Upper lobe of left lung (tissue), 6 donors: ENCODE data around the gene INTS6. TPM values are rescaled to one million over a fixed set of nuclear protein-coding genes. Genes with fewer than 3 reads are reported as not detected.

Experiments used
- ATAC-seq, 2 donors: fragments of 200-7000 bp; cut with Tn5 transposase; one replicate each; pipeline ENCODE4 v1.9.1; 2022; ENCODE audit warnings: mild to moderate bottlenecking in 2 of 2, moderate library complexity in 2 of 2; ENCODE audit not compliant: low FRiP score in 2 of 2
- DNase-seq, 2 donors: peaks; one replicate each; pipeline ENCODE4 v3.0.0-alpha.2; 2019 to 2020
- H3K27ac ChIP-seq, 4 donors: fragments of 200-600 bp; sonication (generic); one replicate each; pipeline ENCODE4 v1.5.1; 2016 to 2019
- H3K27me3 ChIP-seq, 4 donors: fragments of 200-600 bp; sonication (generic); one replicate each; pipeline ENCODE4 v1.5.1; 2017 to 2019
- H3K36me3 ChIP-seq, 4 donors: fragments of 200-600 bp; sonication (generic); one replicate each; pipeline ENCODE4 v1.5.1; 2016 to 2019
- H3K4me1 ChIP-seq, 4 donors: fragments of 200-600 bp; sonication (generic); one replicate each; pipeline ENCODE4 v1.5.1; 2018 to 2019
- H3K4me3 ChIP-seq, 4 donors: fragments of 200-600 bp; sonication (generic); one replicate each; pipeline ENCODE4 v1.5.1; 2017 to 2019; ENCODE audit warnings: mild to moderate bottlenecking in 2 of 4, moderate library complexity in 1 of 4
- H3K9me3 ChIP-seq, 4 donors: fragments of 200-600 bp; sonication (generic); one replicate each; pipeline ENCODE4 v1.5.1; 2018 to 2019
- CTCF ChIP-seq, 6 experiments: fragments of 450-650 bp in 4 of 6; fragments of 200-600 bp in 2 of 6; sonication (generic) in 2 of 6; IDR thresholded peaks; one replicate each; pipeline ENCODE4 v1.5.1; 2016 to 2019; ENCODE audit warnings: antibody characterized with exemption in 6 of 6
- EP300 ChIP-seq, 4 donors: sonication (generic); formaldehyde crosslinking; IDR thresholded peaks; one replicate each; pipeline ENCODE4 v1.5.1; 2017; ENCODE audit warnings: antibody characterized with exemption in 4 of 4, control low read depth in 2 of 4
- POLR2A ChIP-seq, 4 donors: fragments of 450-650 bp; IDR thresholded peaks; one replicate each; pipeline ENCODE4 v1.5.1; 2016 to 2017; ENCODE audit warnings: antibody characterized with exemption in 4 of 4, mild to moderate bottlenecking in 2 of 4
- POLR2AphosphoS5 ChIP-seq, 2 donors: sonication (generic); formaldehyde crosslinking; IDR thresholded peaks; one replicate each; pipeline ENCODE4 v1.5.1; 2017; ENCODE audit warnings: antibody characterized with exemption in 2 of 2
- WGBS, 2 donors: methylation state at CpG; one replicate each; pipeline ENCODE4 v1.1.5; 2017 to 2018; 5-methylcytosine and 5-hydroxymethylcytosine counted together
- total RNA-seq, 6 donors: library from RNA; depleted of rRNA in 4 of 6; stranded (reverse); fragments of >200 nt in 4 of 6; gene quantifications; one replicate each; pipeline versions ENCODE4 v1.1.0 to v1.2.1, GENCODE V29; 2016 to 2021
- donor health status: DM: no; HTN: no; CAD: no; lungs with moderate emphysema.
- donor health status: DM: no; HTN: yes; CAD: no; lungs with severe emphysema.

The INTS6 gene
- total RNA-seq, 6 donors from 2014 or later: 20.5 to 43.2 (median 24.8) TPM

DNA sequence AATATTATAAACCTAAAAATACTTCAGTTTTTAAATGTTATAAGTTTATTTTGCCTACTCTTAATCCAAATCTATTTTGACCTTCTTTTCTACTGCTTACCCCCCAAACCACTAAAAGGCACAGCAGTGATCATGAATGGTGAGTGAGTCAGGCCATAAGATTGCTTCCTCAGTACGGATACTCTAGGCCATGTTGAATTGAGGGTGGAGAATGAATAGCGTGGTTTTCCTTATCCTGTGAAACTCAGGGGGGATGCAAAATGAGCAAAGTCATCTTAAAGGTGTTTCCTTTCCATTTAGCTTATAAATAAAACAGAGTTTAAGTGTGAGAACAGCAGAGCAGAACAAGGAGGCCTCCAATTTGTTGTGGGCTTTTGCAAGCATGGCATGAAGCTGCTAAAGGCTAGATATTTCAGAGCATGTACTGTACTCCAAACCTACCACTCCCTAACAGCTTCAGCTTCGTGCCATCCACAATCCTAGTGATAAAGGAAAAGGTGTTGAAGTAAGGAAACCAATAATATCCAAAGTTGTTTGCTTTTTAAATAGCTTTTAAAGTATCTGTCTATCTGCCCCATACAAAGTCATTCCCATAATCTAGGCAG lies 88.3 kb downstream of the INTS6 start:
- ATAC-seq (no peak), DNase-seq (no peak)
- H3K4me3 ChIP-seq: no peak overlapping the region
- no peak overlapping the region for H3K27ac ChIP-seq
- no peaks in the 10 kb centered on the region for H3K27me3 ChIP-seq
- WGBS, 2 donors: 79 to 82% methylated on average over 3 of the region's 3 CpGs
- peaks cover 3 to 72% (median 20%) of the 10 kb centered on the region in 4 donors for H3K36me3 ChIP-seq
- no peaks in the 10 kb centered on the region for H3K9me3 ChIP-seq
- no peaks in the 10 kb centered on the region for H3K4me1 ChIP-seq
- TF ChIP-seq POLR2AphosphoS5 (IDR thresholded peaks at IDR 0.05): no peak
- TF ChIP-seq EP300 (IDR thresholded peaks at IDR 0.05): no peak
- TF ChIP-seq POLR2A (IDR thresholded peaks at IDR 0.05): no peak
- TF ChIP-seq CTCF (IDR thresholded peaks at IDR 0.05): no peak

- Histone ChIP-seq H3K4me3 (no peak overlapping the region), H3K27ac (no peak overlapping the region), H3K36me3 (peaks cover 0 to 65% (median 18%) of the 10 kb centered on the region in 4 donors), H3K4me1 (no peaks in the 10 kb centered on the region), H3K9me3 (no peaks in the 10 kb centered on the region), H3K27me3 (no peaks in the 10 kb centered on the region)
- no peak for DNase-seq
- no peak for ATAC-seq
- TF ChIP-seq CTCF (IDR thresholded peaks at IDR 0.05): no peak
- no peak for TF ChIP-seq POLR2AphosphoS5 (IDR thresholded peaks at IDR 0.05)
Observed at GRCh38 chr13:51363625-51364024, 89.2 kb downstream of the INTS6 start.

DNA sequence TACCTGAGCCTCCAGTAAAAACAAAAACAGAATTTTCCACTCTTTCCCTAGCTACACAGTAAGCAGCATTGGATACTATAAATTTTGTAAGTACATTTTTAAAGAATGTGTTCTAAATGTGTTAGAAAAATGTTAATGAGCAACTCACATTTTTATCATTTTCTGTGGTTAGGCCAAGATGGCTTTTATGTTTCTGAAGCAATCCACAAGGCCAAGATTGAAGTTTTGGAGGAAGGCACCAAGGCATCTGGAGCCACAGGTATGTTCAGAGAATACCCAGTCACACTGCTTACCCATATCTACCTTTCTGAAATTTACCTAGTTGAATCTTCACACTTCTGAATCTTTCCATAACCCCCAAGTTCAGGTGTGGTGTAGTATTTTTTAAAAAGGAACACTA lies 91.7 kb downstream of the INTS6 start:
- DNase-seq (no peak), ATAC-seq (no peak)
- Histone ChIP-seq H3K9me3 (no peaks in the 10 kb centered on the region), H3K36me3 (peaks cover 0 to 44% (median 6%) of the 10 kb centered on the region in 4 donors), H3K4me3 (no peak overlapping the region), H3K27ac (no peak overlapping the region), H3K27me3 (no peaks in the 10 kb centered on the region), H3K4me1 (no peaks in the 10 kb centered on the region)
- TF ChIP-seq POLR2A (IDR thresholded peaks at IDR 0.05) (no peak), EP300 (IDR thresholded peaks at IDR 0.05) (no peak), POLR2AphosphoS5 (IDR thresholded peaks at IDR 0.05) (no peak), CTCF (IDR thresholded peaks at IDR 0.05) (no peak)

DNA sequence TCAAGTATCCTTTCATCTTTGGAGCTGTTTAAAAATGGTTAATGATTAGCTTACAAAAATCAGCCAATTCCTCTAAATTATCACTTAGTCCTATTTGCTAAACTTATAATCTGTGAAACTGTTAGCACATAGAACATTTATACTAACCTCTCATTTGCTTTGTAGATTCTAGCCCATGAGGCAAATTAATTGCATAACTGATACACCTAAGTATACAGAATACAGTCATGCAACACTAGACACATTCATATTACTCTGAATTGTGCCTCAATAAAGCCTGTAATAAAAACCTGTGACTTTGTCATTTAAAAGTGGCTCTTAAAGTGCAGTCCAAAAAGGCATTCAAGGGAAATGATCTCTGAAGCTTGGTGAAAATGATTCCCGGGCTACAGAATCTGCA lies 92.3 kb downstream of the INTS6 start:
- no peaks in the 10 kb centered on the region for H3K4me1 ChIP-seq
- ATAC-seq: no peak
- no peaks in the 10 kb centered on the region for H3K27me3 ChIP-seq
- DNase-seq: no peak
- H3K9me3 ChIP-seq: no peaks in the 10 kb centered on the region
- WGBS, 2 donors: 69 to 80% methylated on average over 1 of the region's 1 CpG
- no peak for TF ChIP-seq POLR2A (IDR thresholded peaks at IDR 0.05)
- no peak for TF ChIP-seq POLR2AphosphoS5 (IDR thresholded peaks at IDR 0.05)
- no peak for TF ChIP-seq CTCF (IDR thresholded peaks at IDR 0.05)
- no peak for TF ChIP-seq EP300 (IDR thresholded peaks at IDR 0.05)
- H3K4me3 ChIP-seq: no peak overlapping the region
- H3K27ac ChIP-seq: no peak overlapping the region
- peaks cover 0 to 38% (median 6%) of the 10 kb centered on the region in 4 donors for H3K36me3 ChIP-seq

DNA sequence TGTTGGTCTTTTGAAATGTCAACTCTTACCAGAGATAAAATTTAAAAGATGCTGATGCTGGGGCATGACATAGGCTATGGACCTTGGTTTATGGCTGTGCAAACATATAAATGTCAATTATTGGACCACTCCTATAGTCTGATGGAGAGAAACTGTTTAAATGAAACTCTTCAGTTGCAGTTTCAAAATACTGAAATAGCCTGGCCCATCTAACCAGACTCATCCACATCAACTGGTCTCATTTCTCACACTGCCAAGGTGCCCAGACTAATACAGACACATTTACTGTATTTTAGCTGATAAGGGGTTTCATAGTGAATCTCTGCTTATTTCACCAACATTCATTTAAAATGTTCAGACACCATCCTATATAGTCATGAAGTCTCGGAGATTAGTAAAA lies 93.5 kb downstream of the INTS6 start:
- no peak overlapping the region for H3K4me3 ChIP-seq
- no peak for ATAC-seq
- peaks cover 0 to 27% (median 4%) of the 10 kb centered on the region in 4 donors for H3K36me3 ChIP-seq
- DNase-seq: no peak
- no peaks in the 10 kb centered on the region for H3K27me3 ChIP-seq
- WGBS, 2 donors: 92 to 100% methylated on average over 1 of the region's 1 CpG
- H3K27ac ChIP-seq: no peak overlapping the region
- no peaks in the 10 kb centered on the region for H3K9me3 ChIP-seq
- H3K4me1 ChIP-seq: no peaks in the 10 kb centered on the region
- TF ChIP-seq POLR2AphosphoS5 (IDR thresholded peaks at IDR 0.05) (no peak), POLR2A (IDR thresholded peaks at IDR 0.05) (no peak), CTCF (IDR thresholded peaks at IDR 0.05) (no peak), EP300 (IDR thresholded peaks at IDR 0.05) (no peak)
